HEK293T (cell line): ENCODE measurements around the gene UPK2.

ENCODE experiments used
- ARNT ChIP-seq: fragments of 450-650 bp; IDR thresholded peaks from 2 replicates; pipeline ENCODE4 v1.6.1; 2017; ENCODE audit warnings: mild to moderate bottlenecking
- BHLHE40 ChIP-seq: fragments of 450-650 bp; IDR thresholded peaks from 2 replicates; pipeline ENCODE4 v1.6.1; 2016; ENCODE audit warnings: mild to moderate bottlenecking, moderate library complexity, borderline replicate concordance
- ELF4 ChIP-seq: fragments of 450-650 bp; IDR thresholded peaks from 2 replicates; pipeline ENCODE4 v1.6.1; 2017; ENCODE audit warnings: antibody characterized with exemption
- FOXM1 ChIP-seq: fragments of 450-650 bp; IDR thresholded peaks from 2 replicates; pipeline ENCODE4 v1.6.1; 2017; ENCODE audit warnings: mild to moderate bottlenecking, borderline replicate concordance
- LEF1 ChIP-seq: fragments of 450-650 bp; IDR thresholded peaks from 2 replicates; pipeline ENCODE4 v1.6.1; 2017; ENCODE audit warnings: mild to moderate bottlenecking, borderline replicate concordance
- NFRKB ChIP-seq: fragments of 450-650 bp; IDR thresholded peaks from 2 replicates; pipeline ENCODE4 v1.6.1; 2016; ENCODE audit warnings: mild to moderate bottlenecking, moderate library complexity
- PKNOX1 ChIP-seq: fragments of 450-650 bp; IDR thresholded peaks from 2 replicates; pipeline ENCODE4 v1.6.1; 2016
- SP1 ChIP-seq: fragments of 450-650 bp; IDR thresholded peaks from 2 replicates; pipeline ENCODE4 v1.6.1; 2017
- SUZ12 ChIP-seq: fragments of 450-650 bp; IDR thresholded peaks from 2 replicates; pipeline ENCODE4 v1.6.1; 2016; ENCODE audit warnings: mild to moderate bottlenecking
- TARDBP ChIP-seq: fragments of 450-650 bp; IDR thresholded peaks from 2 replicates; pipeline ENCODE4 v1.6.1; 2016

GRCh38 chr11:118956094-118956846 is at the start of gene UPK2:
- TF ChIP-seq PKNOX1 (no peak), BHLHE40 (no peak), FOXM1 (no peak), SUZ12 (no peak), SP1 (no peak), ARNT (no peak), TARDBP (no peak), NFRKB (no peak), LEF1 (no peak), ELF4 (no peak)
